GM12865 (cell line): ENCODE measurements around the gene AMIGO1.

ENCODE experiments used
- DNase-seq: peaks from one replicate; pipeline ENCODE4 v3.0.0; 2010; ENCODE audit warnings: low read depth
- H3K4me3 ChIP-seq: 2 replicates; pipeline ENCODE4 v1.5.1; 2011; ENCODE audit warnings: mild to moderate bottlenecking, low read depth, low read length, control low read depth
- CTCF ChIP-seq: IDR thresholded peaks from 2 replicates; pipeline ENCODE4 v1.5.1; 2011; ENCODE audit warnings: low read length, control low read depth, low read depth, inconsistent platforms; ENCODE audit not compliant: insufficient read depth; ENCODE audit errors: missing control alignments

Gene AMIGO1

GRCh38 chr1:109457819-109458218 is 51.7 kb downstream of the AMIGO1 start:
- no peak for DNase-seq
- no peak overlapping the region for H3K4me3 ChIP-seq
- no peak for TF ChIP-seq CTCF

- no peak overlapping the region for H3K4me3 ChIP-seq
- no peak for TF ChIP-seq CTCF
- DNase-seq = no peak
Observed at GRCh38 chr1:109454497-109455133, 54.9 kb downstream of the AMIGO1 start.
